Cardiac fibroblast (primary cell): ENCODE data around the gene COL8A1.

ENCODE experiments used
- DNase-seq, 2 donors: peaks; one replicate each; pipeline versions ENCODE4 v3.0.0 to v3.0.0-alpha.2; 2010; ENCODE audit warnings: low read depth in 2 of 2
- H3K4me3 ChIP-seq, 2 donors: replicated peaks in 1 of 2; 1 replicate in 1 of 2; 2 replicates in 1 of 2; pipeline ENCODE4 v1.5.1; 2011; ENCODE audit warnings: low read depth in 2 of 2, low read length in 2 of 2, mild to moderate bottlenecking in 2 of 2, moderate library complexity in 1 of 2
- CTCF ChIP-seq: IDR thresholded peaks from one replicate; pipeline ENCODE4 v1.5.1; 2011; ENCODE audit warnings: low read depth, mild to moderate bottlenecking, low read length, inconsistent platforms

Gene COL8A1

GRCh38 chr3:99823723-99824711 lies 185.6 kb downstream of the COL8A1 start:
- DNase-seq = no peak
- TF ChIP-seq CTCF = no peak
- no peak overlapping the region for H3K4me3 ChIP-seq

GRCh38 chr3:99825004-99825640 lies 186.7 kb downstream of the COL8A1 start:
- no peak overlapping the region for H3K4me3 ChIP-seq
- DNase-seq = no peak
- TF ChIP-seq CTCF = no peak

- no peak overlapping the region for H3K4me3 ChIP-seq
- no peak for DNase-seq
- no peak for TF ChIP-seq CTCF
Measured at GRCh38 chr3:99829844-99830243, 191.4 kb downstream of the COL8A1 start.

GRCh38 chr3:99833617-99834205 lies 195.3 kb downstream of the COL8A1 start:
- no peak overlapping the region for H3K4me3 ChIP-seq
- DNase-seq = no peak
- no peak for TF ChIP-seq CTCF

GRCh38 chr3:99834211-99834957 lies 196.0 kb downstream of the COL8A1 start:
- no peak for DNase-seq
- H3K4me3 ChIP-seq = no peak overlapping the region
- TF ChIP-seq CTCF = no peak

- no peak for TF ChIP-seq CTCF
- no peak for DNase-seq
- no peak overlapping the region for H3K4me3 ChIP-seq
Measured at GRCh38 chr3:99836681-99837080, 198.3 kb downstream of the COL8A1 start.
